ENCODE data around the gene HARBI1.

The HARBI1 gene

GRCh38 chr11:46554213-46555147 lies 62.5 kb downstream of the HARBI1 start:
- no peak for DNase-seq (ENCODE audit: low read depth)

GRCh38 chr11:46553814-46554212 lies 63.2 kb downstream of the HARBI1 start:
- no peak for DNase-seq (ENCODE audit: low read depth)

Measured in activated T-cell treated with anti-CD3 and anti-CD28 coated beads for 48 hours (primary cell).